ENCODE data around the gene GOLGA8H.
"Not testable (repeated sequence)": the region's sequence is repeated elsewhere in the genome, so short reads cannot be mapped to it uniquely, and the experiment has no call there.

Gene GOLGA8H

DNA sequence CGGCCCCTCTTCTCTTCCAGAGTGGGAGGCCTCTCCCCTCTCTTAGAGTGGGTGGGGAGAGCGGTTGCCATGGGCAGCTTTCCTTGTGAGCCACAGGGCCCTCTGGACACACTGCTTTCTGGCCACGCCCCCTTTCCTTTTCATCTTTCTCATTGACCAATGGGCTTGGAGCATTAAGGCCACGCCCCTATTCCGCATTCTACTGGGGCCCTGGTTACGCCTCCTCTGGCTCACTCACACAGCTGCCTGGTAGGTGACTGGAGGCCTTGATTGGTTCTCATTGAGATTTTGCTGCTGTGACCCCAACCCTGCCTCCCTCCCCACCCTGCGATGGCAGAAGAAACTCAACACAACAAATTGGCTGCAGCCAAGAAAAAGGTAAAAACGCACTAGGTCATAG is at the start of gene GOLGA8H:
TSS of gene GOLGA8H (plus strand) at position 233 of the 400 bp plus-strand sequence. CDS start at position 331, 98 bp downstream.
- DNase-seq (ENCODE audit: extremely low read depth in 1 of 2, low read depth in 1 of 2) = not testable (repeated sequence)

- not testable (repeated sequence) for DNase-seq (ENCODE audit: extremely low read depth in 1 of 2, low read depth in 1 of 2)
Observed at GRCh38 chr15:30566949-30567348, 36.9 kb upstream of the GOLGA8H start.

DNA sequence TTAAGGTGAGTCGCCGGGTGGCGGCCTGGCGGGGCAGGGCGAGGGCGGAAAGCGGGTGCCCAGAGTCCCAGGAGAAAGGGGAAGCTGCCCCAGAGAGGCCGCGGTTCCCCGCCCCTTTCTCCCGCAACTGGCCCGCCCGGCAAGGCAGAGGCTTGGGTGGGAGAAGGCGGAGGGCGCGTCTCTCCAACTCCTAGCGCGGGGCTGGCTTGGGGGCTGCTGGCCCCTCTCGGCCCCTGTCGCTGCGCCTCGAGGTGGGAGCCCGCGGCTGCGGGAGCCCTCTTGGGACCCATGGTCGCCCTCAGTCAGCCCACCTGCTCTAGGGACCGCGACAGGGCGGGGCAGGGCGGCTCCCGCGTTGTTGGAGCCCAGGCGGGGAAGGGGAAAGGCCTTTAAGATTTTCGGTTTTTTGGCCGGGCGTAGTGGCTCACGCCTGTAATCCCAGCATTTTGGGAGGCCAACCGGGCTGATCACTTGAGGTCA is 30.8 kb upstream of the GOLGA8H start:
- DNase-seq (ENCODE audit: extremely low read depth in 1 of 2, low read depth in 1 of 2) = not testable (repeated sequence)

GRCh38 chr15:30579394-30579970 is 24.3 kb upstream of the GOLGA8H start:
- DNase-seq (ENCODE audit: extremely low read depth in 1 of 2, low read depth in 1 of 2) = not testable (repeated sequence)

DNA sequence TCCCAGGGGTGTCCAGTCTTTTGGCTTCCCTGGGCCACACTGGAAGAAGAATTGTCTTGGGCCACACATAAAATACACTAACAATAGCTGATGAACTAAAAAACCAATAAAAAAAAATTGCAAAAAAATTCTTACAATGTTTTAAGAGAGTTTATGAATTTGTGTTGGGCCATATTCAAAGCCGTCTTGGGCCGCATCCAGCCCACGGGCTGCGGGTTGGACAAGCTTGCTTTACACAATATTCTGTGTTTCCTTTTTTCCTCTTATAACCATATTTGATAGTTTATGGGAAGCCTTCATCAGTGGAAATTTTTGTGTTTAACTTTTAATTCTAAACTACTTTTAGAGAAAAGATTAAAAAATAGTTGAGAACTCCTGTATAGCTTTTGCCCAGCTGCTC is 23.1 kb upstream of the GOLGA8H start:
- not testable (repeated sequence) for DNase-seq (ENCODE audit: extremely low read depth in 1 of 2, low read depth in 1 of 2)

- DNase-seq (ENCODE audit: extremely low read depth in 1 of 2, low read depth in 1 of 2) = not testable (repeated sequence)
Observed at GRCh38 chr15:30598953-30599352, 4.9 kb upstream of the GOLGA8H start.

- DNase-seq (ENCODE audit: extremely low read depth in 1 of 2, low read depth in 1 of 2) = not testable (repeated sequence)
Observed at GRCh38 chr15:30612271-30612670, 8.4 kb downstream of the GOLGA8H start.

GRCh38 chr15:30621342-30621741 is 17.5 kb downstream of the GOLGA8H start:
- DNase-seq (ENCODE audit: extremely low read depth in 1 of 2, low read depth in 1 of 2) = not testable (repeated sequence)

GRCh38 chr15:30625436-30626193 is 21.8 kb downstream of the GOLGA8H start, which contains the start of gene ARHGAP11B:
TSS of gene ARHGAP11B (plus strand) at chr15:30626128.
- peak; percentile 84 for DNase-seq (ENCODE audit: extremely low read depth in 1 of 2, low read depth in 1 of 2)

- not testable (repeated sequence) for DNase-seq (ENCODE audit: extremely low read depth in 1 of 2, low read depth in 1 of 2)
Observed at GRCh38 chr15:30626194-30626565, 22.4 kb downstream of the GOLGA8H start.

GRCh38 chr15:30626632-30627031 is 22.8 kb downstream of the GOLGA8H start:
- not testable (repeated sequence) for DNase-seq (ENCODE audit: extremely low read depth in 1 of 2, low read depth in 1 of 2)

DNA sequence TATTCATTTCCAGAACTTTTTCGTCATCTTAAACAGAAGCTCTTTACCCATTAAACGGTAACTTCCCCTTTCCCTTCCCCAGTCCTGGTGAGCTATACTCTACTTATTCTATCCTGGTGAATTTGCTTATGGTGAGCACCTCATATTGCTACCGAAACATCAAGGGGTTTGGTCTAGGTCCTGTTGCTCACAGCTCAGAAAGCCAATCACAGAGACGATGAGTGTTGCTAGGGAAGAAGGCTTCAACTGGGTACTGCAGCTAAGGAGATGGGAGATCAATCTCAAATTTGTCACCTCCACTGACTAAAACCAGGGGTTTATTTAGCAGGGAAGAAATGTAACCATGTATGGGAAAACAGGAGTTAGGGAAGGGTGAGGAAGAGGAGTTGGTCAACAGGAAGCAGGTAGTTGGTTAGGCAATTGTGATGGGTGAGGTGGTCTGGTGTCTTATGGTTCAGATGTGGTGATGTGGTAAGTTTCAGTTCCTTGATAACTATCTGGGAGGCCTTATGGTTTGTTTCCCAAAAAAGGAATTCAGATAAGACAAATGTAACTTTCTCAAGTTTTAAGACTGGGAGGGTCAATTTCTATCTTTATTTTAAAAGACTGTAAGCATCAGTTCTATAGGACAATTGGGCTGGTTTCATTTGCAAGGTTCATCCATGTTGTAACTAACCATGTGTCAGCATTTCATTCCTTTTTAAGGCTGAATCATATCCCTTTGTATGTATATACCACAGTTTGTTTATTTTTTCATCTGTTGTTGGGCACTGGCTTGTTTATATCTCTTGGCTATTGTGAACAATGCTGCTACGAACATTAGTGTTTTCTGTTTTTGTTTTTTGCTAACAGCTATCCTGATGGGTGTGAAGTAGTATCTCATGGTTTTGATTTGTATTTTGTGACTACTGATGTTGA is 46.4 kb downstream of the GOLGA8H start:
- no peak for DNase-seq (ENCODE audit: extremely low read depth in 1 of 2, low read depth in 1 of 2)

- not testable (repeated sequence) for DNase-seq (ENCODE audit: extremely low read depth in 1 of 2, low read depth in 1 of 2)
Observed at GRCh38 chr15:30661154-30661553, 57.3 kb downstream of the GOLGA8H start.
